IMR-90 (cell line): Measurements from ENCODE around the gene PALM2AKAP2. TPM values are rescaled to one million over a fixed set of nuclear protein-coding genes. Genes with fewer than 3 reads are reported as not detected.
A peak's percentile ranks its signal among the peaks of the same experiment; 100 is the strongest.

Source experiments
- ATAC-seq: fragments of 200-7000 bp; cut with Tn5 transposase; 2 replicates; pipeline ENCODE4 v1.9.1; 2020; ENCODE audit warnings: low read depth, mild to moderate bottlenecking, moderate library complexity
- BruUV-seq: library from RNA; stranded (reverse); fragments of 400-500 nt; replicated peaks from 2 replicates; lab custom pipeline; 2021; lab: Mats Ljungman, UMichigan
- CTCF ChIA-PET: fragments of 300-600 bp; formaldehyde crosslinking; extraction: SDS; loops from one replicate; lab custom pipeline; 2021; ENCODE audit warnings: antibody characterized with exemption; lab: Yijun Ruan, JAX
- POLR2A ChIA-PET: fragments of 300-600 bp; sonication (Branson Sonifier 250); formaldehyde crosslinking; loops from one replicate; lab custom pipeline; 2022; ENCODE audit warnings: antibody characterized with exemption; ENCODE audit not compliant: unreplicated experiment; lab: Charles Lee
- DNase-seq: peaks from one replicate; pipeline ENCODE4 v3.0.0; 2013
- H2AFZ ChIP-seq: replicated peaks from 2 replicates; pipeline ENCODE3; 2013; ENCODE audit warnings: low read length, mild to moderate bottlenecking; ENCODE audit not compliant: poor library complexity
- H2AK5ac ChIP-seq: 2 replicates; pipeline ENCODE4 v1.6.1; 2013; ENCODE audit warnings: low read depth, low read length, inconsistent platforms
- H2AK9ac ChIP-seq: replicated peaks from 2 replicates; pipeline ENCODE3; 2013; ENCODE audit warnings: mild to moderate bottlenecking, low read depth, low read length, moderate library complexity; ENCODE audit not compliant: poor library complexity
- H2BK120ac ChIP-seq: 2 replicates; pipeline ENCODE4 v1.6.1; 2013; ENCODE audit warnings: low read depth, low read length, inconsistent platforms
- H2BK15ac ChIP-seq: 3 replicates; pipeline ENCODE4 v1.6.1; 2013; ENCODE audit warnings: low read depth, low read length, inconsistent platforms
- H2BK20ac ChIP-seq: 2 replicates; pipeline ENCODE4 v1.6.1; 2013; ENCODE audit warnings: low read depth, mild to moderate bottlenecking, inconsistent platforms, low read length, moderate library complexity
- H2BK5ac ChIP-seq: 2 replicates; pipeline ENCODE4 v1.6.1; 2013; ENCODE audit warnings: mild to moderate bottlenecking, low read depth, low read length, inconsistent platforms; ENCODE audit not compliant: poor library complexity, severe bottlenecking
- H3K14ac ChIP-seq: replicated peaks from 2 replicates; pipeline ENCODE4 v1.6.1; 2013; ENCODE audit warnings: low read depth, low read length, inconsistent platforms
- H3K18ac ChIP-seq: 2 replicates; pipeline ENCODE4 v1.6.1; 2013; ENCODE audit warnings: low read depth, low read length, control low read depth
- H3K23ac ChIP-seq: 2 replicates; pipeline ENCODE4 v1.6.1; 2013; ENCODE audit warnings: low read depth, low read length, inconsistent platforms
- H3K27ac ChIP-seq: 2 replicates; pipeline ENCODE4 v1.5.1; 2013; ENCODE audit warnings: mild to moderate bottlenecking, control low read depth, low read length; ENCODE audit not compliant: insufficient read depth
- H3K27me3 ChIP-seq: 2 replicates; pipeline ENCODE4 v1.6.1; 2013; ENCODE audit warnings: low read length; ENCODE audit not compliant: control insufficient read depth, insufficient read depth
- H3K36me3 ChIP-seq: 2 replicates; pipeline ENCODE4 v1.6.1; 2013; ENCODE audit warnings: low read length, mixed read lengths; ENCODE audit not compliant: control insufficient read depth, insufficient read depth
- H3K4ac ChIP-seq: 2 replicates; pipeline ENCODE4 v1.6.1; 2013; ENCODE audit warnings: low read depth, low read length, inconsistent platforms
- H3K4me1 ChIP-seq: 2 replicates; pipeline ENCODE4 v1.6.1; 2013; ENCODE audit warnings: low read length, mixed read lengths; ENCODE audit not compliant: control insufficient read depth, insufficient read depth
- H3K4me2 ChIP-seq: 2 replicates; pipeline ENCODE4 v1.6.1; 2013; ENCODE audit warnings: low read depth, mild to moderate bottlenecking, control low read depth, low read length, moderate library complexity
- H3K4me3 ChIP-seq: 2 replicates; pipeline ENCODE4 v1.5.1; 2013; ENCODE audit warnings: low read depth, mild to moderate bottlenecking, control low read depth, low read length, moderate library complexity; ENCODE audit not compliant: insufficient read depth
- H3K56ac ChIP-seq: 2 replicates; pipeline ENCODE4 v1.6.1; 2013; ENCODE audit warnings: low read length, inconsistent platforms; ENCODE audit not compliant: insufficient read depth; ENCODE audit errors: extremely low read depth
- H3K79me1 ChIP-seq, 2 experiments: 2 replicates each; pipeline ENCODE4 v1.6.1; 2013; ENCODE audit warnings: low read length in 2 of 2, inconsistent platforms in 1 of 2, low read depth in 1 of 2
- H3K9ac ChIP-seq: 2 replicates; pipeline ENCODE4 v1.6.1; 2013; ENCODE audit warnings: low read depth, low read length, control low read depth
- H3K9me1 ChIP-seq: 2 replicates; pipeline ENCODE4 v1.6.1; 2013; ENCODE audit warnings: low read length, inconsistent platforms; ENCODE audit not compliant: insufficient read depth
- H3K9me3 ChIP-seq: 2 replicates; pipeline ENCODE4 v1.6.1; 2013; ENCODE audit warnings: low read length; ENCODE audit not compliant: control insufficient read depth, insufficient read depth
- H4K20me1 ChIP-seq: 2 replicates; pipeline ENCODE4 v1.6.1; 2013; ENCODE audit warnings: low read length, inconsistent platforms; ENCODE audit not compliant: insufficient read depth
- H4K5ac ChIP-seq: 2 replicates; pipeline ENCODE4 v1.6.1; 2013; ENCODE audit warnings: mild to moderate bottlenecking, low read depth, low read length, control low read depth
- H4K8ac ChIP-seq, 2 experiments: 2 replicates each; pipeline ENCODE4 v1.6.1; 2013; ENCODE audit warnings: low read depth in 2 of 2, low read length in 2 of 2, control low read depth in 1 of 2, inconsistent platforms in 1 of 2
- H4K91ac ChIP-seq: 2 replicates; pipeline ENCODE4 v1.6.1; 2013; ENCODE audit warnings: low read depth, low read length, inconsistent platforms; ENCODE audit not compliant: insufficient read depth
- CEBPB ChIP-seq: IDR thresholded peaks from 2 replicates; pipeline ENCODE4 v1.6.1; 2012; ENCODE audit warnings: low read depth, low read length, improper control_type of control experiment
- CHD1 ChIP-seq: IDR thresholded peaks from 2 replicates; pipeline ENCODE4 v1.6.1; 2012; ENCODE audit warnings: low read depth, low read length, improper control_type of control experiment
- WGBS, 2 experiments: methylation state at CpG; one replicate each; pipeline versions ENCODE4 v1.1.5 to v1.1.7; 2013; ENCODE audit warnings: missing lambda C conversion rate in 2 of 2; ENCODE audit not compliant: insufficient read length in 1 of 2; ENCODE audit errors: extremely low coverage in 2 of 2; 5-methylcytosine and 5-hydroxymethylcytosine counted together
- dilution Hi-C: fragments of 300-500 bp; cut with HindIII; formaldehyde crosslinking; loops from one replicate; pipeline ENCODE4 v1.14.3; 2018; ENCODE audit warnings: low sequenced_read_pairs; ENCODE audit not compliant: unreplicated experiment
- in situ Hi-C: fragments of 300-500 bp; cut with MboI; formaldehyde crosslinking; loops from 3 replicates; pipeline ENCODE4 v1.14.3; 2019; ENCODE audit warnings: low sequenced_read_pairs, inconsistent platforms, mixed read lengths
- intact Hi-C: fragments of 100-400 bp; cut with micrococcal nuclease; formaldehyde crosslinking; loops from 2 replicates; pipeline ENCODE4 v1.10.0; 2022
- polyA plus RNA-seq, 3 experiments: library from polyadenylated mRNA; depleted of rRNA; stranded (reverse); fragments of >200 nt; gene quantifications; 2 replicates each; pipeline ENCODE4 v1.2.3, GENCODE V29; 2012; ENCODE audit warnings: low replicate concordance in 1 of 3
- total RNA-seq: library from RNA; depleted of rRNA; stranded (reverse); fragments of >200 nt; gene quantifications from 2 replicates; pipeline ENCODE4 v1.2.3, GENCODE V29; 2012

The PALM2AKAP2 gene
- total and polyA plus RNA-seq, 2 of the 4 experiments (the other 2 are of a cell fraction): 3.2 to 14.2 TPM

- H3K18ac ChIP-seq: no peak overlapping the region
- no TSS peak for BruUV-seq
- H3K4me1 ChIP-seq: peaks cover 8% of the 10 kb centered on the region
- no peaks in the 10 kb centered on the region for H3K9me3 ChIP-seq
- no peak overlapping the region for H4K91ac ChIP-seq
- in situ Hi-C loops: no loop called here
- H2BK120ac ChIP-seq: no peak overlapping the region
- H2BK20ac ChIP-seq: peak overlapping the region; percentile 50; the same call in 1 of the 2 replicates
- ChIA-PET CTCF (interaction anchor here (0.6 to 1.0 kb wide), 4 partner anchors 10 to 98 kb away, joined by 3 to 7 read pairs (median 3); no protein-coding TSS in a partner anchor), POLR2A (interaction anchor here (0.6 kb wide), 1 partner anchor 162 kb away, joined by 3 read pairs; no protein-coding TSS in a partner anchor)
- H2BK5ac ChIP-seq: peak overlapping the region; percentile 12
- H2AK5ac ChIP-seq: peak overlapping the region; percentile 68; the same call in 1 of the 2 replicates
- peak; percentile 66 for DNase-seq
- no peak overlapping the region for H3K23ac ChIP-seq
- ATAC-seq: peak; percentile 24
- dilution Hi-C loops: no loop called here
- H4K20me1 ChIP-seq: peaks cover 10% of the 10 kb centered on the region; the same call in 1 of the 2 replicates
- WGBS, 2 experiments: 40% methylated on average over 1 of the region's 2 CpGs; no CpG with 5 or more reads in 1 of the 2 experiments
- no peak overlapping the region for H3K9ac ChIP-seq
- no peak overlapping the region for H2BK15ac ChIP-seq
- H3K4ac ChIP-seq: 0 out of 2 replicates have a peak overlapping the region, but pooled peaks have one; percentile 59
- H3K36me3 ChIP-seq: no peaks in the 10 kb centered on the region
- H3K4me2 ChIP-seq: peak overlapping the region; percentile 25; the same call in 1 of the 2 replicates
- H3K27me3 ChIP-seq: no peaks in the 10 kb centered on the region
- H4K5ac ChIP-seq: no peak overlapping the region
- peak overlapping the region; percentile 58; the same call in 1 of the 2 replicates for H3K14ac ChIP-seq
- intact Hi-C loops: no loop called here
- H2AFZ ChIP-seq: no peak overlapping the region
- no peak overlapping the region for H3K4me3 ChIP-seq
- H4K8ac ChIP-seq: no peak overlapping the region
- no peak overlapping the region for H2AK9ac ChIP-seq
- peaks cover 13% of the 10 kb centered on the region for H3K9me1 ChIP-seq
- TF ChIP-seq CEBPB: peak; percentile 94
- no peak for TF ChIP-seq CHD1
- no peak overlapping the region for H3K56ac ChIP-seq
- H3K27ac ChIP-seq: no peak overlapping the region
- peaks cover 33 to 72% of the 10 kb centered on the region in 2 experiments for H3K79me1 ChIP-seq
These were observed 26.6 kb downstream of the PALM2AKAP2 start for GRCh38 chr9:109806506-109807115.
